ENCODE measurements around the gene GRK4.
"Not testable (repeated sequence)": the region's sequence is repeated elsewhere in the genome, so short reads cannot be mapped to it uniquely, and the experiment has no call there.

Gene GRK4

DNA sequence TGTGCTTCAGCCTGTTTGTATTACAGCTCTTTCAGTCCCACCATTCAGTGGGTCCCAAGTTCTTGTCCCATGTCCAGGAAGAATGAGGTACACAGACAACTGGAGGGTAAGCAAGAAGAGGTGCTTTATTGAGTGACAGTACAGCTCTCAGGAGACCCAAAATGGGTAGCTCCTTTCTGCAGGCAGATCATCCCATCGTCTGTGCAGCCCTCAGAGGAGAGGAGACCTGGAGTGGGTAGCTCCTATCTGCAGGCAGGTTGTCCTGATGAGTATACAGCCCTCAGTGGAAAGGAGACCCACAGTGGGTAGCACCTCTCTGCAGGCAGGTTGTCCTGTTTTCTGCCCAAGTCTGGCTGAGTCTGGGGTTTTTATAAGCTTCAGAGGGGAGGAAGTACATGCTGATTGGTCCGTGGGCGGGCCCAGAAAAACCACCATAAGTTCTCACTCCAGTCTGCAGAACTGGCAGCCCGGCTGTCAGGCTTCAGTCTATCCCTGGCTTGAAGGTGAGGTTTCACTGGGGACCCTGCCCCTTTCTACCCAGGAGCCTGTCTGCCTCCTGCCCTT is 18.0 kb downstream of the GRK4 start:
- H3K27ac Mint-ChIP-seq, result no peak overlapping the region
- H3K36me3 Mint-ChIP-seq (ENCODE audit: low read depth), result no peaks in the 10 kb centered on the region
- no peaks in the 10 kb centered on the region for H3K27me3 Mint-ChIP-seq
- no peak for DNase-seq
- H3K4me1 Mint-ChIP-seq (ENCODE audit: low read depth), result peaks cover 4% of the 10 kb centered on the region
- H3K4me3 Mint-ChIP-seq, result no peak overlapping the region
- H3K9me3 Mint-ChIP-seq, result peaks cover 4% of the 10 kb centered on the region

DNA sequence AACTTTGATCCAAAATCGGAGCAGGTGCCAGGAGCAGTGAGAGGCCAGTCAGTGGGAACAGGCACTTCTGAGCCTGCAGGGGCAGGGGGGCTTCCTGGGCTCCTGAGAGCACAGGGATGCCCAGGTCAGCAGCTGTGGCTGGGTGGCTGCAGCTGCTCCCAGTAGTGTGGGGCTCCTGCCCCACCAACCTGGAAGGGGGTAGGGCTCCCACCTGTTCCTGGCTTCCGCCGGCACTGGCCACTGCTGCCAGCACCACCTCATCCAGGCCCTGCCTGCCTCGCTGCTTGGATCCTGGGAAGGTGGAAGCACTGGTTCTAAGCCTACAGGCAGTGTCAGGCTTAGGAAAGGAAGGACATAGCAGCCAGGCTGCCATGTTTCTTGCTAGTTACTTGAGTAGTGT is 18.6 kb downstream of the GRK4 start:
- no peaks in the 10 kb centered on the region for H3K36me3 Mint-ChIP-seq (ENCODE audit: low read depth)
- DNase-seq, result no peak
- H3K27ac Mint-ChIP-seq, result no peak overlapping the region
- no peaks in the 10 kb centered on the region for H3K27me3 Mint-ChIP-seq
- peaks cover 4% of the 10 kb centered on the region for H3K4me1 Mint-ChIP-seq (ENCODE audit: low read depth)
- peaks cover 4% of the 10 kb centered on the region for H3K9me3 Mint-ChIP-seq
- no peak overlapping the region for H3K4me3 Mint-ChIP-seq

DNA sequence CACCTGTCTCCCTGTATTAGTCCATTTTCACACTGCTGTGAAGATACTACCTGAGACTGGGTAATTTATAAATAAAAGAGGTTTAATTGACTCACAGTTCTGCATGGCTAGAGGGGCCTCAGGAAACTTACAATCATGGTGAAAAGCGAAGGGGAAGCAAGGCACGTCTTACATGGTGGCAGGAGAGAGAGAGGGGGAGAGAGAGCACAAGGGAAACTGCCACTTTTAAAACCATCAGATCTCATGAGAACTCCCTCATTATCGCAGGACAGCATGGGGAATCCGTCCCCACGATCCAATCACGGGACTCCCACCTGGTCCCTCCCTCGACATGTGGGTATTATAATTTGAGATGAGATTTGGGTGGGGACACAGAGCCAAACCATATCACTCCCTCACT is 20.3 kb downstream of the GRK4 start:
- not testable (repeated sequence) for H3K27me3 Mint-ChIP-seq; H3K27ac Mint-ChIP-seq; H3K4me3 Mint-ChIP-seq; H3K36me3 Mint-ChIP-seq (ENCODE audit: low read depth); H3K9me3 Mint-ChIP-seq; DNase-seq; H3K4me1 Mint-ChIP-seq (ENCODE audit: low read depth)

DNA sequence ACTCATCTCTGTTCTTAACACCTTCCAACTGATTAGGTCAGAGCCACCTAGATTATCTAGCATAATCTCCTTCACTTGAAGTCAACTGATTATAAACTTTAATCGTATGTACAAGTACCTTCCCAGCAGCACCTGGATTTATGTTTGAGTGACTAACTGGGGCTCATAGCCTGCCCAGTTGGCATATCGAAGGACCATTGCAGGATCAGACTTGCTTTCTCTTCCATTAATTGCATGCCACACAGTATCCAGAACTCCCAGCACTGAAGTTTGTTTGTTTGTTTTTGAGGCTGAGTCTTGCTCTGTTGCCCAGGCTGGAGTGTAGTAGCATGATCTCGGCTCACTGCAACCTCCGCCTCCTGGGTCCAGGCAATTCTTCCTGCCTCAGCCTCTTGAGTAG is 27.9 kb downstream of the GRK4 start:
- no peak overlapping the region for H3K4me3 Mint-ChIP-seq
- H3K27me3 Mint-ChIP-seq, result peaks cover 12% of the 10 kb centered on the region
- H3K27ac Mint-ChIP-seq, result no peak overlapping the region
- no peaks in the 10 kb centered on the region for H3K9me3 Mint-ChIP-seq
- H3K4me1 Mint-ChIP-seq (ENCODE audit: low read depth), result no peaks in the 10 kb centered on the region
- no peak for DNase-seq
- no peaks in the 10 kb centered on the region for H3K36me3 Mint-ChIP-seq (ENCODE audit: low read depth)

DNA sequence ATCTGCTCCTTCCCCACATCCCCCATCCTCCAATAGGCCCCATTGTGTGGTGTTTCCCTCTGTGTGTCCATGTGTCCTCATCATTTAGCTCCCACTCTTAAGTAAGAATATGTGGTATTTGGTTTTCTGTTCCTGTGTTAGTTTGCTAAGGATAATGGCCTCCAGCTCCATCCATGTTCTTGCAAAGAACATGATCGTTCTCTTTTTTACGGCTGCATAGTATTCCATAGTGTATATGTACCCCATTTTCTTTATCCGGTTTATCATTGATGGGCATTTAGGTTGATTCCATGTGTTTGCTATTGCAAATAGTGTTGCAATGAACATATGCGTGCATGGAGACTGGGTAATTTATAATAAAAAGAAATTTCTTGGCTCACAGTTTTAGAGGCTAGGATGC is 31.5 kb downstream of the GRK4 start:
- no peak for DNase-seq
- Mint-ChIP-seq H3K4me1 (ENCODE audit: low read depth) (no peaks in the 10 kb centered on the region), H3K4me3 (no peak overlapping the region), H3K9me3 (no peaks in the 10 kb centered on the region), H3K36me3 (ENCODE audit: low read depth) (no peaks in the 10 kb centered on the region), H3K27me3 (peaks cover 3% of the 10 kb centered on the region), H3K27ac (no peak overlapping the region)

DNA sequence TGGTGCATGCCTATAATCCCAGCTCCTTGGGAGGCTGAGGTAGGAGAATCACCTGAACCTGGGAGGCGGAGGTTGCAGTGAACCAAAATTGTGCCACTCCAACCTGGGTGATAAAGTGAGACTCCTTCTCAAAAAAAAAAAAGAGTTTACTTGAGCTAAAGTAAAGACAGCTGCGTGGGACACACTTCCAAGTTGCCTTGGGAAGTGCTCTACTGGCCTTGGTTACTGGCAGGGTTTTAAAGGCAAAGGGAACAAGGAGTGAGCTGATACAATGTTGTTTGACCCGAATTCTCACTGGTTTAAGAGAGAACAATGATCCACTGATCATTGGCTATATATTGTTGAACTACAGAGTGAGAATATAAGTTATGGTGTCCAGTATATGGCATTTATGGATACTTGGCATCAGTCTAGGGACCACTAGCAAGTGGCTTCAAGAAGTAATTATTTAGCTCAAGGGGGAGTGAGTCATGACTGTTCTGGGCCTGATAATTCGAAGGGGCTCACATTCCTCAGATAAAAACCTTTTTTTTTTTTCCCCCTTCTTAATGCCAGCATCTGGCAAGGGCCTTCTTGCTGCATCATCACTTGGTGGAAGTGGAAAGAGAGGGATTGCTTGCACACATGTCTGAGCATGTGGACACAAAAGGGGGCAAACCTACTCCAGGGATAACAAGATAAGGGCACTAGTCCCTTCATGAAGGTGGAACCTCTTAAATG is 32.3 kb downstream of the GRK4 start:
- Mint-ChIP-seq H3K36me3 (ENCODE audit: low read depth) (no peaks in the 10 kb centered on the region), H3K27ac (no peak overlapping the region), H3K4me3 (no peak overlapping the region), H3K27me3 (peaks cover 3% of the 10 kb centered on the region), H3K9me3 (no peaks in the 10 kb centered on the region), H3K4me1 (ENCODE audit: low read depth) (no peaks in the 10 kb centered on the region)
- DNase-seq, result no peak

DNA sequence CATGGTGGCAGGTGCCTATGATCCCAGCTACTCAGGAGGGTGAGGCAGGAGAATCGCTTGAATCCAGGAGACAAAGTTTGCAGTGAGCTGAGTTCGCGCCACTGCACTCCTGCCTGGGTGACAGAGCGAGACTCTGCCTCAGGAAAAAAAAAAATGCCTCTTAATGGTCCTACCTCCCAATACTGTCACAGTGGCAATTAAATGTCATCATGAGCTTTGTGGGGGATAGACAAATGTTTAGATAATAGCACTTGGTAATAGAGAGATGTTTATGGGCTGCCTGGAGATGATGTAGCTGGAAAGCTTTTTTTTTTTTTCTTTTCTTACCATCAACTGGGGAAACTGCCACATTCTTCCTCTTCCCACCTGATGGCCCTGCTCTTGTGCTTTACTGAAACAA is 33.0 kb downstream of the GRK4 start:
- Mint-ChIP-seq H3K36me3 (ENCODE audit: low read depth) (no peaks in the 10 kb centered on the region), H3K9me3 (no peaks in the 10 kb centered on the region), H3K27me3 (peaks cover 3% of the 10 kb centered on the region), H3K4me1 (ENCODE audit: low read depth) (no peaks in the 10 kb centered on the region), H3K4me3 (no peak overlapping the region), H3K27ac (no peak overlapping the region)
- DNase-seq, result no peak

DNA sequence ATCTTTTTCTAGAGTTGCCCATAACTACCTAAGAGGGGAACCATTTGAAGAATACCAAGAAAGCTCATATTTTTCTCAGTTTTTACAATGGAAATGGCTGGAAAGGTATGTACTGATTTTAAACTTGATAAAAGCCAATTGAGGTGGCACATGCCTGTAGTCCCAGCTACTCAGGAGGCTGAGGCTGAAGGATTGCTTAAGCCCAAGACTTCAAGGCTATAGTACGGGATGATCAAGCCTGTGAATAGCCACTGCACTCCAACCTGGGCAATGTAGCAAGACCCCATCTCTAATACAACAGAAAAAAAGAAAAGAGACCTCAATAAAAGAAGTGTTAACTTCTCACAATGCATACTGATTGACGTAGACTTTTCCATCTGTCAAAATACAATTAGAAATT is 44.4 kb downstream of the GRK4 start:
- Mint-ChIP-seq H3K4me1 (ENCODE audit: low read depth) (peaks cover 14% of the 10 kb centered on the region), H3K4me3 (no peak overlapping the region), H3K27me3 (peaks cover 11% of the 10 kb centered on the region), H3K36me3 (ENCODE audit: low read depth) (no peaks in the 10 kb centered on the region), H3K9me3 (no peaks in the 10 kb centered on the region), H3K27ac (no peak overlapping the region)
- no peak for DNase-seq

DNA sequence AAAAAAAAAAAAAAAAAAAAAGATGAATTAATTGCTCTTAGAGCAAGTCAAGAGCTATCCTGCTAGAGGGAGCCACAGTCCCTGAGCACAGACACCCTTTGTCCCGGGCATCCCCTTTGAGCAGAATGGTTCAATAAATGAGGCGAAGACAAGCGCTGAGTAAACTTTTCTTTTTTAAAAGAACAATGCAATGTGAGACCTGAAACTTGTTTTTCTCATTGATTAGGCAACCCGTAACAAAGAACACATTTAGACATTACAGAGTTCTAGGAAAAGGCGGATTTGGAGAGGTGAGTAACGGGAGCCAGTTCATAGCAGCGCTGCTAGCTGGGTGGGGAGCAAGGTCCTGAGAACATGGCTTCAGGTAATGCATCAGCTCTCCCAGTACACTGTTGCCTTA is 46.1 kb downstream of the GRK4 start:
- H3K9me3 Mint-ChIP-seq, result no peaks in the 10 kb centered on the region
- no peaks in the 10 kb centered on the region for H3K36me3 Mint-ChIP-seq (ENCODE audit: low read depth)
- peaks cover 14% of the 10 kb centered on the region for H3K27me3 Mint-ChIP-seq
- no peak overlapping the region for H3K27ac Mint-ChIP-seq
- H3K4me3 Mint-ChIP-seq, result no peak overlapping the region
- DNase-seq, result no peak
- peaks cover 24% of the 10 kb centered on the region for H3K4me1 Mint-ChIP-seq (ENCODE audit: low read depth)

DNA sequence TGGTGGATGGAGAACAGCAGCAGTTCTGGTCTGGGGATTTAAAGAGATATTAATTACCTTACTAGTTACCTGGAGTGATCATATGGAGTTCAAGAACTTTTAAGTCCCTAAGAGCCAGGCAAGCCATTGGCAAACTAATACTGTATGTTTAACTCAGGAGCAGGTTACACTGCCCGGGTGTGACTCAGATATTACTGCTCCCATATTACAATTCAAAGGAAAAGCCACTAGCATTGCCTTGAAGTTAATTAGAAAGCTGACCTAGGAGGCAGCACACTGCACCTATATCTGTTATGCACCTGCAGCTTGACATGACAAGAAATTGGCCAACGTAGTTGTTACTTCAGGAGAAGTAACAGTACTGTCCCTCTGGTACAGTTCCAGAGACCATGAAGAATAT is 47.2 kb downstream of the GRK4 start:
- peaks cover 25% of the 10 kb centered on the region for H3K4me1 Mint-ChIP-seq (ENCODE audit: low read depth)
- peak overlapping the region; percentile 16 for H3K27ac Mint-ChIP-seq
- no peaks in the 10 kb centered on the region for H3K9me3 Mint-ChIP-seq
- no peak for DNase-seq
- H3K27me3 Mint-ChIP-seq, result peaks cover 18% of the 10 kb centered on the region
- no peak overlapping the region for H3K4me3 Mint-ChIP-seq
- H3K36me3 Mint-ChIP-seq (ENCODE audit: low read depth), result no peaks in the 10 kb centered on the region

DNA sequence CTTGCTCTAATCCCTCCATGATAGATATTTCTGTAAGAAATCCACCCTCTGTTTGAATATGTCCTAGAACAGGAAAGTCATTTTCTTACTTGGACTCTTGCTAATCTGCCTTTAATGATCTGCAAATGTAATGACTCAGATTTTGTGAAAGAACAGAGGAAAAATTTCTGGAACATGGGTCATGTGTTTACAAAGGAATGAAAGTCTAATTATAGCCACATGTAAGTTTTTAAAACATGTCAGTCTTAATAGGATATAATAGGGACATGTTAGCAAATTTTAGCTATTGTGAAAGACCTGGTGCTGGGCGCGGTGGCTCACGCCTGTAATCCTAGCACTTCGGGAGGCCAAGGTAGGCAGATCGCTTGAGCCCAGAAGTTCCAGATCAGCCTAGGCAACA is 47.6 kb downstream of the GRK4 start:
- no peak for DNase-seq
- Mint-ChIP-seq H3K9me3 (no peaks in the 10 kb centered on the region), H3K4me3 (no peak overlapping the region), H3K27ac (no peak overlapping the region), H3K27me3 (peaks cover 18% of the 10 kb centered on the region), H3K36me3 (ENCODE audit: low read depth) (no peaks in the 10 kb centered on the region), H3K4me1 (ENCODE audit: low read depth) (peaks cover 25% of the 10 kb centered on the region)

DNA sequence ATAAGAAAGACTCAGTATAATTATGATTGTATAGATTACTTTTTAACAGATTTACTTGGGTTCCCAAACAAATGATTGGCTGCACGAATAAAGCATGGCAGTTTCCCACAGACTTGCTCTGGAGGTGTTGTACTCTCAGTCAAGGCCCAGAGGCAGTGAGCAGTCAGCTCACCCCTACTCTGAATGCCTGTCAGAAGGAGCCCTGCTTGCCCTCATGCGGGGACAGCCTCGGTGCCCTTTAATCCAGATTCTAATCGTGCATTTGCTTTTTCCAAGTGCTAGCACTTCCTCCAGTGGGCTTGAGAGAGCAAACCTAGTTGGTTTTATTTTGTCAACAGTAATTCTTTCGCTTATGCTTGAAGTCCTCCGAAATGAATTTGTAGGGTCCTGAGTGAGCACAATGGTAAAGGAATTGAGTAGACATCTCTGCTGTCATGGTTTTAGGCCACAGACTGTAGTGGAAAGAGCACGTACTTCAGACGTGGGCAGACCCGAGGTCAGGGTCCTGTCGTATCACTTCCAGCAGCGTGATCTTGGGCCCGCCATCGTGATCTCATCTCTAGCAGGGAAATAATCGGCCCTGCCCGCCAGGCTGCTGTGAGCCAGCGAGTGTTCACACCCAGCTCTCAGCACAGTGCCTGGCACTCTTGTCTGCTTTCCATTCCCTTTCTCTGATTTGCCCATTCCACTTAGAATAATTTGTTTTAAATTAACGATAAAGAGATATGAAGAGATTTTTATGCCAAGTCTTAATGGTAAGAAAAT is 48.3 kb downstream of the GRK4 start:
- Mint-ChIP-seq H3K27me3 (peaks cover 18% of the 10 kb centered on the region), H3K9me3 (no peaks in the 10 kb centered on the region), H3K27ac (no peak overlapping the region), H3K4me1 (ENCODE audit: low read depth) (peaks cover 25% of the 10 kb centered on the region), H3K36me3 (ENCODE audit: low read depth) (no peaks in the 10 kb centered on the region), H3K4me3 (no peak overlapping the region)
- DNase-seq, result no peak

DNA sequence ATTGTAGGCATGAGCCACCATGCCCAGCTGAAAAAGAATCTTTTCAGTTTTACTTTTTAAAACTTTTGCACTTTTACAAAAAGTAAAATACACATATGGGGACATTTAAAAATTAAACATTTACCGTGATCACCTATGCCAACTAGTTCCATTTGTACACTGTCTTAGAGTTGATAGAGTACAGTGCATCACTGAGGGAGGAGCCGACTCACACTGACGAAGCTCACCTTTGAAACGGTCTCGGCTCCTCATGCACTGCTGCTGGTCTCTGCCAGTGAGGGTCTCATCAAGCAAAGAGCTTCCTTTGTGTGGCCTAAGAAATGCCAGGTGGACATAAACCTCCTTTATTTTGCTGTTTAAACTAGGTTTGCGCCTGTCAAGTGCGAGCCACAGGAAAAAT is 50.0 kb downstream of the GRK4 start:
- Mint-ChIP-seq H3K4me1 (ENCODE audit: low read depth) (peaks cover 25% of the 10 kb centered on the region), H3K27ac (peak overlapping the region; percentile 9)

DNA sequence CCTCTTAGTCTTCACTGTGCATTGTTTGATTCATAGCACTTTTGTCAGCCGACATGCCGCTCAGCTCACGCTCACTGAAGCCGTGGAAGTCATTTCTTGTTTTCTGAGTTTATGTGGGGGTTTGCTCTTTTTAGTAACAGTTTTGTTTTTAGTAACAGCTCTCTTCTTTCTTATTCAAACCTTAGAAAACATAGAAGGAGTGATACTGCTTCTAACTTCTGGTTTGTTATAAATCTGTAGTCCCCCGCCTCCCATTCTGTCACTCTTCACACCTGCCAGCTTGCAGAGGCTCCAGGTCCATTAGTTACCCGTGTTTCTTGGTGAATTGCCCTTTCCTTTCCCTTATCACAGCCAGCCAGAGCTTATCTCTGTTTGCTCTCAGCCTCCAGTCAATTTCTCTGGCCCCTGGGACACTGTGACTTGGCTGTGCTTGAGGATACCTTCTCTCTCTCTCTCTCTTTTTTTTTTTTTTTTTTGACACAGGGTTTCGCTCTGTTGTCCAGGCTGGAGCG is 50.5 kb downstream of the GRK4 start:
- no peak for DNase-seq
- no peak overlapping the region for H3K4me3 Mint-ChIP-seq
- peaks cover 25% of the 10 kb centered on the region for H3K4me1 Mint-ChIP-seq (ENCODE audit: low read depth)
- peak overlapping the region; percentile 9 for H3K27ac Mint-ChIP-seq
- no peaks in the 10 kb centered on the region for H3K9me3 Mint-ChIP-seq
- H3K27me3 Mint-ChIP-seq, result peaks cover 18% of the 10 kb centered on the region
- H3K36me3 Mint-ChIP-seq (ENCODE audit: low read depth), result no peaks in the 10 kb centered on the region

More for the DNA sequence above, 50.0 kb downstream of the GRK4 start:
- Mint-ChIP-seq H3K36me3 (ENCODE audit: low read depth) (no peaks in the 10 kb centered on the region), H3K4me3 (no peak overlapping the region), H3K9me3 (no peaks in the 10 kb centered on the region), H3K27me3 (peaks cover 18% of the 10 kb centered on the region)
- DNase-seq, result no peak

DNA sequence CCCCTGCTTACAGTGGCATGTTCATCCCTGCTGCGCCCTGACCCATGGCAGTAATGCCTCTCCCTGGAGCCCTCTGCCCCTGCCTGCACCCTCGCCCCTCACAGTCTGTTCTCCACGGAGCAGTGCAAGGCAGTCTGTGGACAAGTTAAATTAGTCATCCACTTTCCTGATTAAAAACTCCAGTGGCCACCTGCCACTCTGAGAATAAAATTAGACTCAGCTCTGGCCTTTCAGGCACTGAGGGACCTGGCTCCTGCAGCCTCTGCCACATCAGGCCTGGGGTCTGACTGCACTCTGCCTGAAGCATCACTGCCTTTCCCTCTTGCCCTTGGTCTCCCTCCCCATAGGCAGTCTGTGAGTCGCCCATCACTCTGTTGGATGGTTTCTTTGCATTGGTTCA is 53.6 kb downstream of the GRK4 start:
- Mint-ChIP-seq H3K27ac (no peak overlapping the region), H3K9me3 (no peaks in the 10 kb centered on the region), H3K27me3 (peaks cover 8% of the 10 kb centered on the region), H3K4me1 (ENCODE audit: low read depth) (peaks cover 20% of the 10 kb centered on the region), H3K4me3 (no peak overlapping the region), H3K36me3 (ENCODE audit: low read depth) (no peaks in the 10 kb centered on the region)
- DNase-seq, result no peak
